Measurements from ENCODE around the gene GCG. TPM values are rescaled to one million over a fixed set of nuclear protein-coding genes. Genes with fewer than 3 reads are reported as not detected.

The GCG gene
- total and polyA plus RNA-seq, 10 of the 15 experiments (the other 5 are each of a cell fraction or from before 2014, with no cell fraction given): not detected

DNA sequence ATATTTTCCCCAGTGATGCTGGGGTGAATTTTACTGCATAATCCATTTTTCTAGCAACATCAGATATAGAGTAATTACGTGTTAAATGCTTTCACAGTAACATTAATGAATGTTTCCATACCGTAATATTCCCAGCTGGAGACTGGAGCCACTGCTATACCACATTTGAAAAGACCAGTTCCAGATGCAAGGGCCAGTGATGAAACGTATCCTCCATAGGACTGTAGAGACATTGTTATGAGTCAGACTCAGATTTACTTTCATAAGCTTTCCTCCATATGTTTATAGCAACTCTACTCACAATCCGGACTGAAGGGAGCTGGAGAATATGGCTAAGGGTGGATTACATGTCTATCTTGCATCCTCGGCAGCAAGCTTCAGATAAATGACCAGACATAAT, 22.7 kb upstream of the GCG start:
- no peak for TF ChIP-seq ZBTB40 (IDR thresholded peaks at IDR 0.05; ENCODE audit: borderline replicate concordance)
- no peak for DNase-seq (ENCODE audit: low read depth, low spot score)
- no peak for ATAC-seq
- no peak overlapping the region for H3K4me2 ChIP-seq (ENCODE audit: control insufficient read depth, insufficient read depth)
- no peak overlapping the region for H3K4me3 ChIP-seq
- BruUV-seq (replicated peaks): no TSS peak
- 6% methylated on average over 5 of the region's 5 CpGs for WGBS (ENCODE audit: insufficient coverage, insufficient replicate concordance, low lambda C conversion rate, missing lambda C conversion rate)
- H4K20me1 ChIP-seq (ENCODE audit: control insufficient read depth, insufficient read depth): no peaks in the 10 kb centered on the region; the same call in 1 of the 2 replicates
- H3K4me1 ChIP-seq (ENCODE audit: control insufficient read depth, insufficient read depth, low read length): no peaks in the 10 kb centered on the region
- H3K79me2 ChIP-seq (ENCODE audit: control insufficient read depth, insufficient read depth, low read length): no peaks in the 10 kb centered on the region
- H3K9me3 ChIP-seq (replicated peaks; ENCODE audit: control insufficient read depth, insufficient read depth, low read length): no peaks in the 10 kb centered on the region
- ChIA-PET POLR2A (no interaction called here), SMC1A (ENCODE audit: uncharacterized antibody, unreplicated experiment) (interaction anchor here (1.0 to 1.3 kb wide), 2 partner anchors 8 kb away, joined by 3 read pairs; no protein-coding TSS in a partner anchor), CTCF (interaction anchor here (0.8 to 1.7 kb wide), 2 partner anchors 124 to 229 kb away, joined by 3 to 4 read pairs; no protein-coding TSS in a partner anchor), RAD21 (ENCODE audit: unreplicated experiment) (no interaction called here)
- in situ Hi-C loops (cut with MboI): no loop called here
- intact Hi-C loops (cut with micrococcal nuclease; ENCODE audit: unreplicated experiment): no loop called here
- no peak for FAIRE-seq
- no peak overlapping the region for H2AFZ ChIP-seq (ENCODE audit: control insufficient read depth, low read depth, low read length)
- no peaks in the 10 kb centered on the region for H3K36me3 ChIP-seq (ENCODE audit: control insufficient read depth in 2 of 2, insufficient read depth in 2 of 2, low read length in 1 of 2)
- no peak overlapping the region for H3K27ac ChIP-seq (ENCODE audit: control insufficient read depth, insufficient read depth)
- H3K9ac ChIP-seq (ENCODE audit: control insufficient read depth, insufficient read depth, low read length): no peak overlapping the region
- no peaks in the 10 kb centered on the region for H3K27me3 ChIP-seq (replicated peaks in 1 of 2; ENCODE audit: control insufficient read depth in 2 of 2, insufficient read depth in 2 of 2, low read length in 1 of 2)

- no peaks in the 10 kb centered on the region for H3K9me3 ChIP-seq (replicated peaks; ENCODE audit: control insufficient read depth, insufficient read depth, low read length)
- H3K79me2 ChIP-seq (ENCODE audit: control insufficient read depth, insufficient read depth, low read length): no peaks in the 10 kb centered on the region
- H3K9ac ChIP-seq (ENCODE audit: control insufficient read depth, insufficient read depth, low read length): no peak overlapping the region
- WGBS (ENCODE audit: insufficient coverage, insufficient replicate concordance, low lambda C conversion rate, missing lambda C conversion rate): 0% methylated on average over 1 of the region's 1 CpG
- H3K4me1 ChIP-seq (ENCODE audit: control insufficient read depth, insufficient read depth, low read length): no peaks in the 10 kb centered on the region
- no peaks in the 10 kb centered on the region for H3K27me3 ChIP-seq (replicated peaks in 1 of 2; ENCODE audit: control insufficient read depth in 2 of 2, insufficient read depth in 2 of 2, low read length in 1 of 2)
- ChIA-PET CTCF (interaction anchor here (1.1 kb wide), 1 partner anchor 49 kb away, joined by 4 read pairs; no protein-coding TSS in a partner anchor), SMC1A (ENCODE audit: uncharacterized antibody, unreplicated experiment) (no interaction called here), POLR2A (no interaction called here), RAD21 (ENCODE audit: unreplicated experiment) (no interaction called here)
- BruUV-seq (replicated peaks): no TSS peak
- FAIRE-seq (no peak), ATAC-seq (no peak), DNase-seq (ENCODE audit: low read depth, low spot score) (no peak)
- no peaks in the 10 kb centered on the region for H3K36me3 ChIP-seq (ENCODE audit: control insufficient read depth in 2 of 2, insufficient read depth in 2 of 2, low read length in 1 of 2)
- no peak overlapping the region for H3K4me2 ChIP-seq (ENCODE audit: control insufficient read depth, insufficient read depth)
- in situ Hi-C loops (cut with MboI) (no loop called here), intact Hi-C loops (cut with micrococcal nuclease; ENCODE audit: unreplicated experiment) (no loop called here)
- no peak overlapping the region for H2AFZ ChIP-seq (ENCODE audit: control insufficient read depth, low read depth, low read length)
- H3K4me3 ChIP-seq: no peak overlapping the region
- H3K27ac ChIP-seq (ENCODE audit: control insufficient read depth, insufficient read depth): no peak overlapping the region
- no peaks in the 10 kb centered on the region; the same call in 1 of the 2 replicates for H4K20me1 ChIP-seq (ENCODE audit: control insufficient read depth, insufficient read depth)
- TF ChIP-seq ZNF384 (IDR thresholded peaks at IDR 0.05; ENCODE audit: borderline replicate concordance, low read depth, low read length) (no peak), POU2F2 (IDR thresholded peaks at IDR 0.05; ENCODE audit: borderline replicate concordance, low read depth, low read length) (no peak), ATF7 (IDR thresholded peaks at IDR 0.05; ENCODE audit: low read depth) (no peak)
- TF ChIP-seq, protein P1, sequence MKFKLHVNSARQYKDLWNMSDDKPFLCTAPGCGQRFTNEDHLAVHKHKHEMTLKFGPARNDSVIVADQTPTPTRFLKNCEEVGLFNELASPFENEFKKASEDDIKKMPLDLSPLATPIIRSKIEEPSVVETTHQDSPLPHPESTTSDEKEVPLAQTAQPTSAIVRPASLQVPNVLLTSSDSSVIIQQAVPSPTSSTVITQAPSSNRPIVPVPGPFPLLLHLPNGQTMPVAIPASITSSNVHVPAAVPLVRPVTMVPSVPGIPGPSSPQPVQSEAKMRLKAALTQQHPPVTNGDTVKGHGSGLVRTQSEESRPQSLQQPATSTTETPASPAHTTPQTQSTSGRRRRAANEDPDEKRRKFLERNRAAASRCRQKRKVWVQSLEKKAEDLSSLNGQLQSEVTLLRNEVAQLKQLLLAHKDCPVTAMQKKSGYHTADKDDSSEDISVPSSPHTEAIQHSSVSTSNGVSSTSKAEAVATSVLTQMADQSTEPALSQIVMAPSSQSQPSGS (IDR thresholded peaks at IDR 0.05; ENCODE audit: low read length): no peak
- TF ChIP-seq, protein P2, sequence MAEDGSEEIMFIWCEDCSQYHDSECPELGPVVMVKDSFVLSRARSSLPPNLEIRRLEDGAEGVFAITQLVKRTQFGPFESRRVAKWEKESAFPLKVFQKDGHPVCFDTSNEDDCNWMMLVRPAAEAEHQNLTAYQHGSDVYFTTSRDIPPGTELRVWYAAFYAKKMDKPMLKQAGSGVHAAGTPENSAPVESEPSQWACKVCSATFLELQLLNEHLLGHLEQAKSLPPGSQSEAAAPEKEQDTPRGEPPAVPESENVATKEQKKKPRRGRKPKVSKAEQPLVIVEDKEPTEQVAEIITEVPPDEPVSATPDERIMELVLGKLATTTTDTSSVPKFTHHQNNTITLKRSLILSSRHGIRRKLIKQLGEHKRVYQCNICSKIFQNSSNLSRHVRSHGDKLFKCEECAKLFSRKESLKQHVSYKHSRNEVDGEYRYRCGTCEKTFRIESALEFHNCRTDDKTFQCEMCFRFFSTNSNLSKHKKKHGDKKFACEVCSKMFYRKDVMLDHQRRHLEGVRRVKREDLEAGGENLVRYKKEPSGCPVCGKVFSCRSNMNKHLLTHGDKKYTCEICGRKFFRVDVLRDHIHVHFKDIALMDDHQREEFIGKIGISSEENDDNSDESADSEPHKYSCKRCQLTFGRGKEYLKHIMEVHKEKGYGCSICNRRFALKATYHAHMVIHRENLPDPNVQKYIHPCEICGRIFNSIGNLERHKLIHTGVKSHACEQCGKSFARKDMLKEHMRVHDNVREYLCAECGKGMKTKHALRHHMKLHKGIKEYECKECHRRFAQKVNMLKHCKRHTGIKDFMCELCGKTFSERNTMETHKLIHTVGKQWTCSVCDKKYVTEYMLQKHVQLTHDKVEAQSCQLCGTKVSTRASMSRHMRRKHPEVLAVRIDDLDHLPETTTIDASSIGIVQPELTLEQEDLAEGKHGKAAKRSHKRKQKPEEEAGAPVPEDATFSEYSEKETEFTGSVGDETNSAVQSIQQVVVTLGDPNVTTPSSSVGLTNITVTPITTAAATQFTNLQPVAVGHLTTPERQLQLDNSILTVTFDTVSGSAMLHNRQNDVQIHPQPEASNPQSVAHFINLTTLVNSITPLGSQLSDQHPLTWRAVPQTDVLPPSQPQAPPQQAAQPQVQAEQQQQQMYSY (CRISPR knock-in tag; IDR thresholded peaks at IDR 0.05): no peak
Observed at GRCh38 chr2:162172802-162173370, 20.8 kb upstream of the GCG start.

All from GM12878 (cell line).